Ectodermal cell (in vitro differentiated cells): Measurements from ENCODE around the gene AKAP6.

Source experiments
- H3K27ac ChIP-seq: 2 replicates; pipeline ENCODE4 v1.7.0; 2013; ENCODE audit warnings: mild to moderate bottlenecking, low read depth, low read length; ENCODE audit not compliant: insufficient read depth, poor library complexity, severe bottlenecking
- H3K27me3 ChIP-seq: 2 replicates; pipeline ENCODE4 v1.7.0; 2013; ENCODE audit warnings: mild to moderate bottlenecking, low read length; ENCODE audit not compliant: insufficient read depth, control insufficient read depth, poor library complexity, severe bottlenecking
- H3K36me3 ChIP-seq: one replicate; pipeline ENCODE4 v1.7.0; 2013; ENCODE audit warnings: low read length; ENCODE audit not compliant: control insufficient read depth, insufficient read depth
- H3K4me1 ChIP-seq: one replicate; pipeline ENCODE4 v1.7.0; 2013; ENCODE audit warnings: low read length; ENCODE audit not compliant: control insufficient read depth, insufficient read depth
- H3K4me3 ChIP-seq: 2 replicates; pipeline ENCODE4 v1.7.0; 2013; ENCODE audit warnings: low read depth, low read length, control low read depth; ENCODE audit not compliant: insufficient read depth
- H3K9me3 ChIP-seq: 2 replicates; pipeline ENCODE4 v1.7.0; 2013; ENCODE audit warnings: mild to moderate bottlenecking, low read length, moderate library complexity; ENCODE audit not compliant: control insufficient read depth
- WGBS, 2 experiments: methylation state at CpG; one replicate each; pipeline ENCODE4 v1.1.7; 2013; ENCODE audit warnings: missing lambda C conversion rate in 2 of 2; 5-methylcytosine and 5-hydroxymethylcytosine counted together

The AKAP6 gene

DNA sequence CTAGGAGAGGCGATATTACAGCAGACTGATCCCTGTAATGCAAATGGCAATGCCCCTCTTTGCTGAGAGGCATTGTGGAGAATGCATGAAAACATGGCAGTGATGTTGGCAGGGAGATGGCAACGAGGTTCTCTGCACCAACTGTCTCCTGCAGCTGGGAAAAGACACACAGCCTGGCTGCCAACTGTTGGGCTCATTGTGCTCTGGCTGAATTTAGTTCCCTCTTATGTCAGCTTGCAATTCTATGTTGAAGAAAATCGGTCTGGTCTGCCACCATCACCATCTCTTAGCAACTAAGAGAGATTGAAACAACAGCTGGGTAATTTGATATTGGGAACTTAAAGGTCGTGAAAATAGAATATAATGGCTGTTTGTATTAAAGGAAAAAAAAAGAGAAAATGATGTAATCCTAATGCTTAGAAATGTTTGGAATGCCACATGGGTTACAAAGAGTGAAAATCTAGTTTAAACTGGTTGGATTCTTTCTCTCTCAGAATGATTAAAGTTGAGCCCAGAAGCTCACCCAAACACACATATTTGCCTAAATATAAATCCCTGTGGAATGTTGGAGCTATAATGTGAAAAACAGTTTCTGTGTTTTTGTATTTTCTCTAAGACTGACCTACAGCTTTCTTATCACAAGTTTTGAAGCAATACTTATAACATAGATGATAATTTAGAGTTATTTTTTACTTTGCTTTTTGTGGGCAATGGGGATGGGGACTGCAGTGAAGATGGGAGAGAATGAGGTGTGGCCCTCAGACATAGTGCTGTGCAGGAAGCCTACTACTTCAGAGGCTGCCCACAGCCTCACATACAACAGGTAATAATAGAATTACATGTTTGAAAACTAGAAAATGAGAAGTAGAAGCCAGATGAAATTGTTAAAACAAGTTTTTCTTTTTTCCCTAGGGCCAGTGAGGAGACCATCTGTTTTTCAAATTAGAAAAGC is 143.7 kb downstream of the AKAP6 start:
- Histone ChIP-seq H3K27me3 (no peaks in the 10 kb centered on the region), H3K27ac (peak overlapping the region; percentile 63), H3K4me1 (peaks cover 7% of the 10 kb centered on the region), H3K9me3 (no peaks in the 10 kb centered on the region), H3K36me3 (no peaks in the 10 kb centered on the region), H3K4me3 (no peak overlapping the region)
- WGBS, 2 experiments: 78 to 80% methylated on average over 4 of the region's 4 CpGs

- Histone ChIP-seq H3K9me3 (no peaks in the 10 kb centered on the region), H3K36me3 (no peaks in the 10 kb centered on the region), H3K4me3 (no peak overlapping the region), H3K4me1 (peaks cover 7% of the 10 kb centered on the region), H3K27me3 (no peaks in the 10 kb centered on the region), H3K27ac (no peak overlapping the region)
- WGBS, 2 experiments: 88 to 93% methylated on average over 3 of the region's 3 CpGs
Observed at GRCh38 chr14:32473464-32473855, 144.4 kb downstream of the AKAP6 start.

- H3K4me1 ChIP-seq: peaks cover 7% of the 10 kb centered on the region
- 94 to 100% methylated on average over 2 to 5 of the region's 5 CpGs for WGBS, 2 experiments
- H3K36me3 ChIP-seq: no peaks in the 10 kb centered on the region
- no peaks in the 10 kb centered on the region for H3K27me3 ChIP-seq
- H3K4me3 ChIP-seq: no peak overlapping the region
- no peaks in the 10 kb centered on the region for H3K9me3 ChIP-seq
- H3K27ac ChIP-seq: no peak overlapping the region
Observed at GRCh38 chr14:32474478-32475195, 145.5 kb downstream of the AKAP6 start.

- H3K9me3 ChIP-seq: no peaks in the 10 kb centered on the region
- no peak overlapping the region for H3K4me3 ChIP-seq
- WGBS, 2 experiments: 75 to 78% methylated on average over 3 to 4 of the region's 4 CpGs
- peaks cover 7% of the 10 kb centered on the region for H3K4me1 ChIP-seq
- no peak overlapping the region for H3K27ac ChIP-seq
- H3K27me3 ChIP-seq: no peaks in the 10 kb centered on the region
- H3K36me3 ChIP-seq: no peaks in the 10 kb centered on the region
Observed at GRCh38 chr14:32476532-32476931, 147.4 kb downstream of the AKAP6 start.

- Histone ChIP-seq H3K27me3 (no peaks in the 10 kb centered on the region), H3K4me1 (peaks cover 7% of the 10 kb centered on the region), H3K27ac (no peak overlapping the region), H3K36me3 (no peaks in the 10 kb centered on the region), H3K9me3 (no peaks in the 10 kb centered on the region), H3K4me3 (no peak overlapping the region)
- whole genome bisulfite sequencing, 2 experiments: 99 to 100% methylated on average over 3 of the region's 3 CpGs
Observed at GRCh38 chr14:32477396-32477795, 148.3 kb downstream of the AKAP6 start.

DNA sequence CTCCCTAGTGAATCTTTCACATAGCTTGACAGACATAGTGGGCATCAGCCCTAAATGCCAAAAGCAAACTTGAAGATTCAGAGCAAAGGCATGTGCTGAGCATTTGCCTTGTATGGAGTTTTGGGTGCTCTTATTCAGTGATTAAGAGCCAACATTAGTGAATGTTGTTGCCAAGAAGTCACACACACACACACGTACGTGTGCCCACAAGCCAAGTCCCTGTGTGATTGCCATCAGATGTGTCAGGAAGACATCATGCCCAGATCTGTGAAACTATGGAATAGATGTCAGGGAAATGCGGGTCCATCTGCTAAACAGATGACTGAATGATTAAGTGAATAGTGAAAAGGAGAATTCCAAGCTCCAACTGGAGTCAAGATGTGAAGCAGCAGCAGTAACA is 149.0 kb downstream of the AKAP6 start:
- Histone ChIP-seq H3K27me3 (no peaks in the 10 kb centered on the region), H3K27ac (no peak overlapping the region), H3K36me3 (no peaks in the 10 kb centered on the region), H3K4me3 (no peak overlapping the region), H3K9me3 (no peaks in the 10 kb centered on the region), H3K4me1 (peaks cover under 1% of the 10 kb centered on the region)
- WGBS, 2 experiments: 93 to 98% methylated on average over 3 of the region's 3 CpGs

DNA sequence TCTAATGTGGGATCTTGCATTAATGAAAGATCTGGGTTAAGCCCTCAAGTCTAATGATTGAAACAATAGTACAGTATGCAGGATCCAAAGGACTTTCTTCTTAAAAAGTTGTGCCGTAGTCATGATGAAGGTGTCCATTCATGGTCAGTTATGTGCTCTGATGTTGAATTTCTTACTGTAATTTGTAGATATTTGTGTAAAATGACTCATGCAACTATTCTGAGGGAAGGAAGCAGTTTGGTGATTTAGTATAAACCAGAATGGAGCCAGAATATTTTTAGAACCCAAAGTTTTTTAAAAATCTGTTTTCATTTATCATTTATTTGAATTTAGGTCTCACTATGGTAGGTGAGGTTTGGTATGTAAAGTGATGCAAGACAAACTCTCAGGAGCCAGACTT is 151.2 kb downstream of the AKAP6 start:
- H3K36me3 ChIP-seq: no peaks in the 10 kb centered on the region

GRCh38 chr14:32481707-32482106 is 152.6 kb downstream of the AKAP6 start:
- Histone ChIP-seq H3K4me1 (no peaks in the 10 kb centered on the region), H3K9me3 (no peaks in the 10 kb centered on the region), H3K27me3 (no peaks in the 10 kb centered on the region), H3K36me3 (no peaks in the 10 kb centered on the region), H3K27ac (no peak overlapping the region), H3K4me3 (no peak overlapping the region)
- WGBS, 2 experiments: 44 to 61% methylated on average over 1 of the region's 1 CpG

More for the DNA sequence above, 151.2 kb downstream of the AKAP6 start:
- no peak overlapping the region for H3K4me3 ChIP-seq
- 91 to 96% methylated on average over 1 of the region's 1 CpG for WGBS, 2 experiments
- no peak overlapping the region for H3K27ac ChIP-seq
- H3K9me3 ChIP-seq: no peaks in the 10 kb centered on the region
- no peaks in the 10 kb centered on the region for H3K27me3 ChIP-seq
- H3K4me1 ChIP-seq: no peaks in the 10 kb centered on the region

DNA sequence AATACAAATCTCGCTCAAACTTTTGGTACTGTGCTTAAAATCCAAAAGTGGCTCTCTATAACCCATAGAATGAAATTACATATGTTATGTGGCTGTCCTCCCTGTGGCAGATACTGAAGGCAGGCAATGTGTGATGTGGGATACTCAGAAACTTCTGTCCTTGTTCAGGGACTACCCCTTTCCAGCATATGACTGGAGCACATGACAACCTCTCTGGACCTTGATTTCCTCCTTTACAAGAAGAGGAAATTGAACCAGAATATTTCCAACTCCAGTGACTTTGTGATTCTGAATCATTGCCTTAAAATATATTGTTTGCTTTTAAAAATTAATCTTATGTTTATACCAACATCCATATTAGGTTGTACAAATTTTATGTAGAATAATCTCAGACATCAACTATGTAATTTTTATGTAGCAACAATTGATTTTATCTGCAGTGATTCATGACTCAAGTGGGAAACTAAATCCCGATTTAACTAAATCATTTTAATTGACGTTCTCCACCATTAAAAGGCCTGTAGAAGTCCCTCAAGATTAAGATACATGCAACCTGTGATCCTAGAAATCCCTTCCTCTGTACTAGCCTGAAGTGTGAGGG is 162.4 kb downstream of the AKAP6 start:
- 91 to 93% methylated on average over 3 of the region's 3 CpGs for WGBS, 2 experiments

DNA sequence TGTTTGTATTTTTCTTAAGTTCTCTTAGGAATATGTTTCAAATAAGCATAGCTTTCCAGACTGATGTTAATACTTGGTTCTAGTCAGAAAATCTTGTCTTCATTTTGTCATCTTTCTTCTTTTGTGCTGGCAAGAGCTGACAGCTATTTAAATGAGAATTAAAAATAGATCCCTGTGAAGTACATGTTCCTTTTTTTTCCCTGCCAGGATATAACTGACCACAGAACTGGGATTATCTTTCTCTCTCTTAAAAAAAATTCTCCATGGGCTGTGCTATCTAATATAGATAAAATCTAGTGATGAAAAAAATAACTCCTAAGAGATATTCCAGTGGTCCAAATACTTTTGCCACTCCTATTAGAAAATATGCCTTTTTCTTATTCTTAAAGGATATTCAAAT is 163.4 kb downstream of the AKAP6 start:
- Histone ChIP-seq H3K36me3 (no peaks in the 10 kb centered on the region), H3K27me3 (no peaks in the 10 kb centered on the region), H3K4me1 (no peaks in the 10 kb centered on the region), H3K27ac (no peak overlapping the region), H3K9me3 (no peaks in the 10 kb centered on the region), H3K4me3 (no peak overlapping the region)

More for the DNA sequence above, 162.4 kb downstream of the AKAP6 start:
- H3K36me3 ChIP-seq: no peaks in the 10 kb centered on the region
- no peak overlapping the region for H3K27ac ChIP-seq
- H3K4me1 ChIP-seq: no peaks in the 10 kb centered on the region
- no peak overlapping the region for H3K4me3 ChIP-seq
- no peaks in the 10 kb centered on the region for H3K27me3 ChIP-seq
- no peaks in the 10 kb centered on the region for H3K9me3 ChIP-seq
